Stimulated activated CD8-positive, alpha-beta memory T cell treated with anti-CD3 and anti-CD28 coated beads, Interleukin-4, amount 100 ng/mL, for 1 hour (primary cell): ENCODE data around the gene PHF3.

Experiments used
- DNase-seq, 2 donors: peaks; one replicate each; pipeline ENCODE4 v3.0.0-alpha.2; 2020; ENCODE audit warnings: low read depth in 2 of 2, low spot score in 1 of 2

Gene PHF3

GRCh38 chr6:63643862-63644261 lies 8.3 kb downstream of the PHF3 start:
- DNase-seq: no peak

GRCh38 chr6:63644668-63645326 lies 9.2 kb downstream of the PHF3 start:
- DNase-seq: no peak

GRCh38 chr6:63649269-63649668 lies 13.7 kb downstream of the PHF3 start:
- DNase-seq: no peak

- DNase-seq: no peak
Measured at GRCh38 chr6:63649847-63650265, 14.3 kb downstream of the PHF3 start.

GRCh38 chr6:63652980-63653379 lies 17.4 kb downstream of the PHF3 start:
- DNase-seq: no peak

- no peak for DNase-seq
Measured at GRCh38 chr6:63660757-63661156, 25.2 kb downstream of the PHF3 start.

- DNase-seq: no peak
Measured at GRCh38 chr6:63661769-63662168, 26.2 kb downstream of the PHF3 start.

GRCh38 chr6:63663147-63663955 lies 27.7 kb downstream of the PHF3 start:
- no peak for DNase-seq

GRCh38 chr6:63663956-63664281 lies 28.3 kb downstream of the PHF3 start:
- no peak for DNase-seq

- no peak for DNase-seq
Measured at GRCh38 chr6:63671098-63671754, 35.6 kb downstream of the PHF3 start.

- no peak for DNase-seq
Measured at GRCh38 chr6:63672582-63673129, 37.1 kb downstream of the PHF3 start.

- no peak for DNase-seq
Measured at GRCh38 chr6:63673692-63674091, 38.1 kb downstream of the PHF3 start.

- no peak for DNase-seq
Measured at GRCh38 chr6:63674635-63675034, 39.0 kb downstream of the PHF3 start.

GRCh38 chr6:63675138-63675537 lies 39.5 kb downstream of the PHF3 start:
- DNase-seq: no peak

- no peak for DNase-seq
Measured at GRCh38 chr6:63676412-63677114, 41.0 kb downstream of the PHF3 start.

- DNase-seq: no peak
Measured at GRCh38 chr6:63677282-63677681, 41.7 kb downstream of the PHF3 start.

- no peak for DNase-seq
Measured at GRCh38 chr6:63683071-63683603, 47.5 kb downstream of the PHF3 start.

GRCh38 chr6:63685446-63686379 lies 50.1 kb downstream of the PHF3 start:
- DNase-seq: no peak

- DNase-seq: no peak
Measured at GRCh38 chr6:63689421-63689820, 53.8 kb downstream of the PHF3 start.

GRCh38 chr6:63690221-63690620 lies 54.6 kb downstream of the PHF3 start:
- DNase-seq: no peak
